Measurements from ENCODE around the gene EGFR. TPM values are rescaled to one million over a fixed set of nuclear protein-coding genes. Genes with fewer than 3 reads are reported as not detected.

EGFR gene
- total RNA-seq, 2 donors from 2014 or later, result 54.8 to 56.7 TPM

- Histone ChIP-seq H3K4me3 (no peak overlapping the region), H3K36me3 (no peaks in the 10 kb centered on the region), H3K27me3 (replicated peaks; ENCODE audit: insufficient read depth) (no peaks in the 10 kb centered on the region), H3K4me1 (ENCODE audit: control insufficient read depth in 1 of 2, low read depth in 2 of 2) (peaks cover 17 to 52% of the 10 kb centered on the region in 2 donors), H3K9me3 (no peaks in the 10 kb centered on the region), H3K27ac (no peak overlapping the region)
- ATAC-seq (ENCODE audit: insufficient number of reproducible peaks, low FRiP score, low read depth) (no peak), DNase-seq (ENCODE audit: low spot score) (no peak)
- no peak for TF ChIP-seq CTCF (IDR thresholded peaks at IDR 0.05)
Measured at GRCh38 chr7:55097100-55097499, 78.3 kb downstream of the EGFR start.

GRCh38 chr7:55099066-55099820 lies 80.4 kb downstream of the EGFR start:
- H3K4me3 ChIP-seq, result no peak overlapping the region
- ATAC-seq (ENCODE audit: insufficient number of reproducible peaks, low FRiP score, low read depth), result no peak
- H3K9me3 ChIP-seq, result no peaks in the 10 kb centered on the region
- H3K27me3 ChIP-seq (replicated peaks; ENCODE audit: insufficient read depth), result no peaks in the 10 kb centered on the region
- H3K36me3 ChIP-seq, result no peaks in the 10 kb centered on the region
- peaks cover 17 to 38% of the 10 kb centered on the region in 2 donors for H3K4me1 ChIP-seq (ENCODE audit: control insufficient read depth in 1 of 2, low read depth in 2 of 2)
- H3K27ac ChIP-seq, result peak overlapping the region; percentile 21 to 68
- TF ChIP-seq CTCF (IDR thresholded peaks at IDR 0.05), result no peak
- DNase-seq (ENCODE audit: low spot score), result no peak

GRCh38 chr7:55099821-55100543 lies 81.2 kb downstream of the EGFR start:
- Histone ChIP-seq H3K9me3 (no peaks in the 10 kb centered on the region), H3K4me3 (no peak overlapping the region), H3K27ac (peak overlapping the region; percentile 48 to 68), H3K36me3 (no peaks in the 10 kb centered on the region), H3K4me1 (ENCODE audit: control insufficient read depth in 1 of 2, low read depth in 2 of 2) (peaks cover 17 to 46% of the 10 kb centered on the region in 2 donors), H3K27me3 (replicated peaks; ENCODE audit: insufficient read depth) (no peaks in the 10 kb centered on the region)
- no peak for TF ChIP-seq CTCF (IDR thresholded peaks at IDR 0.05)
- no peak for ATAC-seq (ENCODE audit: insufficient number of reproducible peaks, low FRiP score, low read depth)
- no peak for DNase-seq (ENCODE audit: low spot score)

DNA sequence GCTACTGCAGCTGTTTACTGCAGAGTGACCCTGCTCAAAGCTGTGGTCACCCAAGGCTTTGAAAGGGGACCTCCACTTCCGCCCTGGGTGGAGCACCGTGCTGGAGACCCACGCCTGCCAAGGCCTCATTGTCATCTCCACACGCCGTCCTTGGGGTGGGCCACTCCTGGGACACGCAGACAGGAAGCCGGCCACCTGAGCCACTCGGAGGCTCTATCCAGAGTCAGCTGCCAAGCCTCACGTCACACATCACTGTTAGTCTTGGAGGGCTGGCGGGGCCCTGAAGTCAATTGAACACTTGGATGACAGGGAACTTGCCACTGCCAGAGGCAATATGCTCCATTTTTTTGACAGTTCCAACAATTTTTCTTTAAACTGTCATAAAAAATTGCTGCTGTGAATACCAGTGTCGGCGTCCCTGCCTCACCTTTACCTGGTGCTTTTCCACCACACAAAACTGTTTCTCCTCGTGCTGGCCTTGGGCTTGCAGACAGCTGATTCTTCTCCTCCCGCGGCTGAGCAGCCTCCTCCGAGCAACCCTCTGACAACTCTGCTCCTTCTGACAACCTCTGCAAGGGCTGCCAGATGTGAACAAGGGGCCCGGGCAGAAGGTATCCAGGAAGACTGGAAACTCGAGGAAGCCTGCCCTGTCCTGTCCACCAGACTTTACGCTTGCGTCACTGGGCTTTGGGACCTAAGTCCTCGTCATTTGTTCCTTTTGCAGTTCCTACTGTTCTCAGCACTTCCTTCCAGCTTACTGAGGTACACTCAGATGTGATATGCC lies 81.9 kb downstream of the EGFR start:
- Histone ChIP-seq H3K27ac (peak overlapping the region; percentile 48 to 68), H3K4me1 (ENCODE audit: control insufficient read depth in 1 of 2, low read depth in 2 of 2) (peaks cover 21 to 53% of the 10 kb centered on the region in 2 donors), H3K27me3 (replicated peaks; ENCODE audit: insufficient read depth) (no peaks in the 10 kb centered on the region), H3K9me3 (no peaks in the 10 kb centered on the region), H3K36me3 (no peaks in the 10 kb centered on the region), H3K4me3 (peak overlapping the region; percentile 46)
- DNase-seq (ENCODE audit: low spot score) (peak; percentile 70), ATAC-seq (ENCODE audit: insufficient number of reproducible peaks, low FRiP score, low read depth) (no peak)
- no peak for TF ChIP-seq CTCF (IDR thresholded peaks at IDR 0.05)

DNA sequence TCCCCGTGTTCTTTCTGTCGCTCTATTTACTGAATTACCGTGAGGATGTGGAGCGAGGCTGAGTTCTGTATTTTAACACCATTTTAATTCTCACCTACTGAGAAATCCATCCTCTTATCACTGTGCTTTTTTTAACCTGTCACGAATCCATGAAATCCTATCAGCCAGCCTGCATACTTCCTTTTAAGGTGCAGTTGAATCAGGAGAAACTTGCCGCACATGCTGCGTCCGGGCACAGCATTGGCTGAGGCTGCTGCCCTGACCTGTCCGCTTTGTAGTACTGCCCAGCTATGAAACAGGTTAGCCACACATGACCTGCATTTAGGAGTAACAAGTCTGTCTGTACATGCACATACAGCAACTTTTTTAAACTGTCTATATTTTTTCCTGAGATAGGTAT lies 82.5 kb downstream of the EGFR start:
- Histone ChIP-seq H3K4me1 (ENCODE audit: control insufficient read depth in 1 of 2, low read depth in 2 of 2) (peaks cover 21 to 60% of the 10 kb centered on the region in 2 donors), H3K9me3 (no peaks in the 10 kb centered on the region), H3K36me3 (no peaks in the 10 kb centered on the region), H3K27me3 (replicated peaks; ENCODE audit: insufficient read depth) (no peaks in the 10 kb centered on the region), H3K4me3 (peak overlapping the region; percentile 46), H3K27ac (peak overlapping the region; percentile 48 to 68)
- ATAC-seq (ENCODE audit: insufficient number of reproducible peaks, low FRiP score, low read depth) (no peak), DNase-seq (ENCODE audit: low spot score) (no peak)
- no peak for TF ChIP-seq CTCF (IDR thresholded peaks at IDR 0.05)

Data from thoracic aorta (tissue), 2 donors.